Measurements from ENCODE around the gene DDX39B. TPM values are rescaled to one million over a fixed set of nuclear protein-coding genes. Genes with fewer than 3 reads are reported as not detected.
"Not testable (repeated sequence)": the region's sequence is repeated elsewhere in the genome, so short reads cannot be mapped to it uniquely, and the experiment has no call there.

The DDX39B gene
- total and polyA plus RNA-seq, 4 donors, result 146 to 570 (median 253) TPM

DNA sequence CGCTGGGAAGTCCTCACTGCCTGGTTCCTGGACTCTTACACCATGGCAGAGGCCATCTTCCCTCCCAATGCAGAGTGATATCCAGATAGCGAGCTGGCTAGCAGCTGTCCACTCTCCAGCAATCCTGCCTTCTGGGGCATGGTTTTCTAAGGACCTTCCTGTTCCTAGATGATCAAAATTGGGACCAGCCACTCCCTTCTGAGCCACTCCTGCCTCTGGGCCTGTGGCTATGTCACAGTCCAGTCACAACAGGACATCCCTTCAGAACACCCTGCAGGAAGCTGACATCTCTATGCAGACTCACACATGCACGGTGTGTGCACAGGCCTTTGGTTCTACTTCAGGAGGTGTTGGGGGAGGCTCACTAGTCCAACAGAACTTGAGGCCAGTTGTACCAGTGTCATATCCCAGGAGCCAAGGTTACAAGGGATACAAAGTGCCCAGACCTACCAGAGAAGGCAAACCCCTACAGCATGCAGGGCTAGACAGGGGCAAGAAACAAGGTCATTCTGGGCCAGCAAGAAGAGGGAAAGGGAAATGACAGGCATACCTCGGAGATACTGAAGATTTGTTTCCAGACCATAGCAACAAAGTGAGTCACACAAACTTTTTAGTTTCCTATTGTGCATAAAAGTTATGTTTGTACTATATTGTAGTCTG lies 15.7 kb downstream of the DDX39B start:
- WGBS, 2 donors, result 62 to 64% methylated on average over 4 of the region's 4 CpGs
- H3K36me3 ChIP-seq (ENCODE audit: control insufficient read depth in 1 of 2, insufficient read depth in 2 of 2, low read length in 1 of 2), result peaks cover 2 to 5% of the 10 kb centered on the region in 2 donors
- no peak overlapping the region for H3K4me3 ChIP-seq (ENCODE audit: low read length in 2 of 2)
- no peaks in the 10 kb centered on the region for H3K9me3 ChIP-seq (ENCODE audit: control insufficient read depth, low read length)
- intact Hi-C loops (cut with DNase I), result no loop called here
- no peaks in the 10 kb centered on the region for H3K4me1 ChIP-seq (ENCODE audit: control insufficient read depth in 1 of 2, insufficient read depth in 2 of 2, low read length in 2 of 2)
- H3K27me3 ChIP-seq (ENCODE audit: control insufficient read depth in 1 of 2, insufficient read depth in 2 of 2, low read length in 1 of 2), result no peaks in the 10 kb centered on the region
- ATAC-seq (ENCODE audit: low FRiP score) (no peak), DNase-seq (no peak)
- no peak overlapping the region for H3K27ac ChIP-seq (ENCODE audit: low read depth in 1 of 2, low read length in 2 of 2)

DNA sequence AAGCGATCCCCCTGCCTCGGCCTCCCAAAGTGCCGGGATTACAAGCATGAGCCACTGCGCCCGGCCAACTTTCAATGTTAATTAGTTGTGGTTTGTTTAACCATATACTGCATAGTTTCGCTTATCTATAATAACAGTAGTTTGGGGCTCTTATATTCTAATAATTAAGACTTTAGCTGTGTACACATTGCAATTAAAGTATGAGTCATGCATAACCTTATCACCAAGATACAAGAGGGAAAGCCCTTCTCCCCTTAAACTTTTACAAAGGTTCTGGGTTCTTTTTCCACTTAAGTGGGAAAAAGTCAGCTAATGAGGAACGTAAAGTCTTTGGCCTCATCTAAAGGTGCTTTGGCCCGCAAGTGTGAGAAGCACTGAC lies 16.3 kb downstream of the DDX39B start:
- H3K36me3 ChIP-seq (ENCODE audit: control insufficient read depth in 1 of 2, insufficient read depth in 2 of 2, low read length in 1 of 2), result peaks cover 0 to under 1% of the 10 kb centered on the region in 2 donors
- ATAC-seq (ENCODE audit: low FRiP score), result no peak
- H3K27me3 ChIP-seq (ENCODE audit: control insufficient read depth in 1 of 2, insufficient read depth in 2 of 2, low read length in 1 of 2), result no peaks in the 10 kb centered on the region
- H3K9me3 ChIP-seq (ENCODE audit: control insufficient read depth, low read length), result no peaks in the 10 kb centered on the region
- intact Hi-C loops (cut with DNase I), result no loop called here
- 70 to 75% methylated on average over 8 of the region's 8 CpGs for WGBS, 2 donors
- no peak for DNase-seq
- no peaks in the 10 kb centered on the region for H3K4me1 ChIP-seq (ENCODE audit: control insufficient read depth in 1 of 2, insufficient read depth in 2 of 2, low read length in 2 of 2)
- H3K27ac ChIP-seq (ENCODE audit: low read depth in 1 of 2, low read length in 2 of 2), result no peak overlapping the region
- no peak overlapping the region for H3K4me3 ChIP-seq (ENCODE audit: low read length in 2 of 2)

DNA sequence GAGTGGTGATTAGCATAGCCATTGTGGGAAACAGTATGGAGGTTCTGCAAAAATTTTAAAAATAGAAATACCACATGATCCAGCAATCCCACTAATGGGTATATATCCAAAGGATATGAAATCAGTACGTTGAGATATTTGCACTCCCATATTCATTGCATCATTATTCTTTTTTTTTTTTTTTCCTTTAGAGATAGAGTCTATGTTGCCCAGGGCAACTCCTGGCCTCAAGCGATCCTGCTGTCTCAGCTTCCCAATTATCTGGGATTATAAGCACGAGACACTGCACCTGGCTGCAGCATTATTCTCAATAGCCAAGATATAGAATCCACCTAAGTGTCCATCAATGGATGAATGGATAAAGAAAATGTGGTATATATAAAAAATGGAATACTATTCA lies 20.0 kb downstream of the DDX39B start:
- Histone ChIP-seq H3K36me3 (ENCODE audit: control insufficient read depth in 1 of 2, insufficient read depth in 2 of 2, low read length in 1 of 2) (no peaks in the 10 kb centered on the region), H3K27me3 (ENCODE audit: control insufficient read depth in 1 of 2, insufficient read depth in 2 of 2, low read length in 1 of 2) (no peaks in the 10 kb centered on the region), H3K27ac (ENCODE audit: low read depth in 1 of 2, low read length in 2 of 2) (no peak overlapping the region), H3K4me1 (ENCODE audit: control insufficient read depth in 1 of 2, insufficient read depth in 2 of 2, low read length in 2 of 2) (no peaks in the 10 kb centered on the region), H3K9me3 (ENCODE audit: control insufficient read depth, low read length) (no peaks in the 10 kb centered on the region), H3K4me3 (ENCODE audit: low read length in 2 of 2) (no peak overlapping the region)
- intact Hi-C loops (cut with DNase I), result no loop called here
- 79 to 82% methylated on average over 3 of the region's 3 CpGs for WGBS, 2 donors
- ATAC-seq (ENCODE audit: low FRiP score) (no peak), DNase-seq (no peak)

DNA sequence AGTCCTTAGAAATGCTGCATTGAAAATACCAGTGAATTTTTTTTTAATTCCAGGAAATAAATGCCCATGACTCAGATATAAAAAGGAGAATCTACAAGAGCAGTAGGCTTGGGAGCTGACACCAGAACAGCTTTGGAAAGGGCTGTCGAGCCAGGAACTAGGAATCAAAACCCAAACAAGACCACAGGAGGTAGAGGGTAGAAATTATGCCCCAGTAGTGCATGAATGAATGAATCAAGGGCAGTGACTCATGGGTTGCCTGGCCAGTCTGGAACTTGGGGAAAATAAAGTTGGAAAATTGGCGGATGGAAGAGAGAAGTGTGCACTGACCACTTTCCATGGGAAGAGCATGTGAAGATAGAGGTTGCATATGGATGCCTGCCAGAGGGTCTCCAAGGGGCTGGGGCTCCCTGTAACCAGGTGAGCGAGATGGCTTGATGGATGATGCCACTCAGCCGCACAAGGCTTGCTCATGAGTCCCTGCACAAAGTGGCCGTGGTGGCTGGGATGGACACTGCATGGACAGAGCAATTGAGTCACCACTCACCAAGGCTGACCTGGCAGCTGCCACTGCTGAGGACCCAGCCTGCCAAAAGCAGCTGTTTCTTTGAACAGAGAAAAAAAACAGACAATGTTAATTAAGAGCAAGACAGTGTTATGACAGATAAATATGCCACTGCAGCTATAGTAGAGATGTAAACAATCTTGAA lies 28.2 kb downstream of the DDX39B start:
- H3K36me3 ChIP-seq (ENCODE audit: control insufficient read depth in 1 of 2, insufficient read depth in 2 of 2, low read length in 1 of 2), result peaks cover 0 to 3% of the 10 kb centered on the region in 2 donors
- 61 to 64% methylated on average over 5 of the region's 5 CpGs for WGBS, 2 donors

DNA sequence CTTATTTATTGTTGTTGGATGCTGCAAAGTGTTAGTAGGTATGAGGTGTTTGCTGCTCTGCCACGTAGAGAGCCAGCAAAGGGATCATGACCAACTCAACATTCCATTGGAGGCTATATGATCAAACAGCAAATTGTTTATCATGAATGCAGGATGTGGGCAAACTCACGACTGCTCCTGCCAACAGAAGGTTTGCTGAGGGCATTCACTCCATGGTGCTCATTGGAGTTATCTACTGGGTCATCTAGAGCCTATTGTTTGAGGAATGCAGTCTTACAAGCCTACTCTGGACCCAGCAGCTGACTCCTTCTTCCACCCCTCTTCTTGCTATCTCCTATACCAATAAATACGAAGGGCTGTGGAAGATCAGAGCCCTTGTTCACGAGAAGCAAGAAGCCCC lies 31.8 kb downstream of the DDX39B start:
- Histone ChIP-seq H3K27ac (ENCODE audit: low read depth in 1 of 2, low read length in 2 of 2) (no peak overlapping the region), H3K36me3 (ENCODE audit: control insufficient read depth in 1 of 2, insufficient read depth in 2 of 2, low read length in 1 of 2) (peaks cover 0 to 10% of the 10 kb centered on the region in 2 donors), H3K4me1 (ENCODE audit: control insufficient read depth in 1 of 2, insufficient read depth in 2 of 2, low read length in 2 of 2) (no peaks in the 10 kb centered on the region), H3K9me3 (ENCODE audit: control insufficient read depth, low read length) (no peaks in the 10 kb centered on the region), H3K27me3 (ENCODE audit: control insufficient read depth in 1 of 2, insufficient read depth in 2 of 2, low read length in 1 of 2) (no peaks in the 10 kb centered on the region), H3K4me3 (ENCODE audit: low read length in 2 of 2) (no peak overlapping the region)
- ATAC-seq (ENCODE audit: low FRiP score) (no peak), DNase-seq (no peak)
- WGBS, 2 donors, result 79 to 81% methylated on average over 4 of the region's 4 CpGs
- intact Hi-C loops (cut with DNase I), result no loop called here

More for the DNA sequence above, 28.2 kb downstream of the DDX39B start:
- Histone ChIP-seq H3K27ac (ENCODE audit: low read depth in 1 of 2, low read length in 2 of 2) (no peak overlapping the region), H3K4me3 (ENCODE audit: low read length in 2 of 2) (no peak overlapping the region), H3K4me1 (ENCODE audit: control insufficient read depth in 1 of 2, insufficient read depth in 2 of 2, low read length in 2 of 2) (no peaks in the 10 kb centered on the region), H3K9me3 (ENCODE audit: control insufficient read depth, low read length) (no peaks in the 10 kb centered on the region), H3K27me3 (ENCODE audit: control insufficient read depth in 1 of 2, insufficient read depth in 2 of 2, low read length in 1 of 2) (no peaks in the 10 kb centered on the region)
- ATAC-seq (ENCODE audit: low FRiP score) (no peak), DNase-seq (no peak)
- intact Hi-C loops (cut with DNase I), result no loop called here

DNA sequence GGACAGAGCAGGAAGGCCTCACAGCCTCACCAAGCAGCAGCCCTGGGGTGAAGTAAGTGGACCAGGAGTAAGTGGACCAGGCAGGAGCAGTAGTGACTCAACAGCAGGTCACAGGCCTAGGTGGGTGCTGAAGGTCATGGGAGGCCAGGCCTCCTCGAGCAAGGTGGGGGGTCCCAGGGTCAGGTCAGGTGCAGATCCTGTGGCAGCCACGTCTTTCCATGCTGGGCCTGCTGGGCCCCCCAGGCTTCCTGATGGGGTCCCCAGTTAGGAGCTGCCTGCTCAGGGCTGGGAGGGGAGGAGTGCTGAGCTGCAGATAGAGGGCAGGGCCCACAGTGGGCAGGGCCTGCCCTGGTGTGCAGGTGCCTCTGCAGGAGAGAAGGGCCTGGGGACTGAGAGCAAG lies 32.8 kb downstream of the DDX39B start:
- H3K9me3 ChIP-seq (ENCODE audit: control insufficient read depth, low read length); H3K4me1 ChIP-seq (ENCODE audit: control insufficient read depth in 1 of 2, insufficient read depth in 2 of 2, low read length in 2 of 2); H3K27me3 ChIP-seq (ENCODE audit: control insufficient read depth in 1 of 2, insufficient read depth in 2 of 2, low read length in 1 of 2); DNase-seq; H3K27ac ChIP-seq (ENCODE audit: low read depth in 1 of 2, low read length in 2 of 2); H3K36me3 ChIP-seq (ENCODE audit: control insufficient read depth in 1 of 2, insufficient read depth in 2 of 2, low read length in 1 of 2); intact Hi-C loops (cut with DNase I); H3K4me3 ChIP-seq (ENCODE audit: low read length in 2 of 2); ATAC-seq (ENCODE audit: low FRiP score): not testable (repeated sequence)
- 0 to 47% methylated on average over 1 to 2 of the region's 2 CpGs for WGBS, 2 donors

DNA sequence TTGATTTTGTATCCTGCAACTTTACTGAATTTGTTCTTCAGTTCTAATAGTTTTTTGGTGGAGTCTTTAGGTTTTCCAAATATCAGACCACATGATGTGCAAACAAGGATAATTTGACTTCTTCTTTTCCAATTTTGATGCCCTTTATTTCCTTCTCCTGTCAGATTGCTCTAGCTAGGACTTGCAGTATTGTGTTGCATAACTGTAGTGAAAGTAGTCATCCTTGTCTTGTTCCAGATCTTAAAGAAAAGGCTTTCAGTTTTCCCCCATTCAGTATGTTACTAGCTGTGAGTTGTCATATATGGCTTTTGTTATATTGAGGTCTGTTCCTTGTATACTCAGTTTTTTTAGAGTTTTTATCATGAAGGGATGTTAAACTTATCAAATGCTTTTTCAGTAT lies 39.2 kb downstream of the DDX39B start:
- intact Hi-C loops (cut with DNase I), result no loop called here
- ATAC-seq (ENCODE audit: low FRiP score) (no peak), DNase-seq (no peak)
- Histone ChIP-seq H3K27me3 (ENCODE audit: control insufficient read depth in 1 of 2, insufficient read depth in 2 of 2, low read length in 1 of 2) (no peaks in the 10 kb centered on the region), H3K4me3 (ENCODE audit: low read length in 2 of 2) (no peak overlapping the region), H3K4me1 (ENCODE audit: control insufficient read depth in 1 of 2, insufficient read depth in 2 of 2, low read length in 2 of 2) (peaks cover 0 to 1% of the 10 kb centered on the region in 2 donors), H3K9me3 (ENCODE audit: control insufficient read depth, low read length) (no peaks in the 10 kb centered on the region), H3K27ac (ENCODE audit: low read depth in 1 of 2, low read length in 2 of 2) (no peak overlapping the region), H3K36me3 (ENCODE audit: control insufficient read depth in 1 of 2, insufficient read depth in 2 of 2, low read length in 1 of 2) (peaks cover 0 to 7% of the 10 kb centered on the region in 2 donors)

DNA sequence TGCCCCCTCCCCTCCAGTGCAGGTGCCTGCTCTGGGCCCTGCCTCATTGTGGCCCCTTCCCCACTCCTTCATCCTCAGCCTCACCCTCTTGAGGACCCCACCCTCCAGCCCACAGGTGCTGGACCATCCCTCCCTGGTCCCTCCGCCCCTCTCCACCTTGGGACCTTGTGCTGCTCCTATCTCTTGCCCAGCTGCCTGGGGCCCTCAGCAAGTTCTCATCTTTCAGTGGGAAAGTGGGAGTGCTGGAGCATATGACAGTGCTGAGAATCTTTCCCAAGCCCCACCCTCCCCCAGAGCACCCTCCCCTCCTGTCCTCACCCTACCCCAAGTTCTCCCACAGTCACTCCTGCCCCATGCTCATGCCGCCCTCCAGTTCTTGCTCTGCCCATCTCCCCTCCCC lies 42.2 kb downstream of the DDX39B start:
- WGBS, 2 donors, result 100% methylated on average over 1 of the region's 2 CpGs; no CpG with 5 or more reads in 1 of the 2 donors
- not testable (repeated sequence) for H3K9me3 ChIP-seq (ENCODE audit: control insufficient read depth, low read length); H3K27me3 ChIP-seq (ENCODE audit: control insufficient read depth in 1 of 2, insufficient read depth in 2 of 2, low read length in 1 of 2); H3K27ac ChIP-seq (ENCODE audit: low read depth in 1 of 2, low read length in 2 of 2); H3K4me3 ChIP-seq (ENCODE audit: low read length in 2 of 2); H3K36me3 ChIP-seq (ENCODE audit: control insufficient read depth in 1 of 2, insufficient read depth in 2 of 2, low read length in 1 of 2); DNase-seq; H3K4me1 ChIP-seq (ENCODE audit: control insufficient read depth in 1 of 2, insufficient read depth in 2 of 2, low read length in 2 of 2); ATAC-seq (ENCODE audit: low FRiP score)
- intact Hi-C loops (cut with DNase I), result loop anchor here in 1 of 2 donors (5.0 kb wide), 1 partner anchor 98 kb away; no protein-coding TSS in a partner anchor

DNA sequence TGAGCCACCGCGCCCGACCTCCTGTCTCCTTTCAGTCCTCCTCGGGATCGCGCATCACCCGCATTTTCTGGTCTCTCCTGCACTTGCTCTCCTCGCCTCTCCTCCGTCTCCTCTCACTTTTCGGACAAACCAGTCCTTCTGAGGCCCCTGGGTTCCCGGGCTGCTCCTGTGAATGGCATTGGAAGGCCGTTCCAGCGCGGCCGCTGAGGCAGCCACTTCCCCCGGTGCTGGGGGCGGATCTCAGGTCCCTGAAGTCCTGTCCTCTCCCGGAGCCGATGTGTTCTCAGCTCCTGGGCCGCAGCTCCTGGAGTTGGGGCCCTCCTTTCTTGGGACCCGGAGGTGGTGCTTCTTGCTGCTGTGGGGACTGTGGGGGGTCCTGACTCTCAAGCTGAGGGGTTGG lies 43.1 kb downstream of the DDX39B start:
- H3K27me3 ChIP-seq (ENCODE audit: control insufficient read depth in 1 of 2, insufficient read depth in 2 of 2, low read length in 1 of 2), result no peaks in the 10 kb centered on the region
- intact Hi-C loops (cut with DNase I), result loop anchor here in 1 of 2 donors (5.0 kb wide), 1 partner anchor 99 kb away; no protein-coding TSS in a partner anchor
- ATAC-seq (ENCODE audit: low FRiP score) (no peak), DNase-seq (no peak)
- peaks cover 0 to 1% of the 10 kb centered on the region in 2 donors for H3K4me1 ChIP-seq (ENCODE audit: control insufficient read depth in 1 of 2, insufficient read depth in 2 of 2, low read length in 2 of 2)
- 6 to 13% methylated on average over 21 of the region's 21 CpGs for WGBS, 2 donors
- H3K27ac ChIP-seq (ENCODE audit: low read depth in 1 of 2, low read length in 2 of 2), result no peak overlapping the region
- H3K4me3 ChIP-seq (ENCODE audit: low read length in 2 of 2), result no peak overlapping the region
- no peaks in the 10 kb centered on the region for H3K9me3 ChIP-seq (ENCODE audit: control insufficient read depth, low read length)
- H3K36me3 ChIP-seq (ENCODE audit: control insufficient read depth in 1 of 2, insufficient read depth in 2 of 2, low read length in 1 of 2), result no peaks in the 10 kb centered on the region

Data from aorta (tissue), 5 donors.